GM18951 (cell line): ENCODE results near the gene DOCK2.

Experiments
- POLR2A ChIP-seq: IDR thresholded peaks from 4 replicates; pipeline ENCODE4 v1.6.1; 2011; ENCODE audit warnings: mild to moderate bottlenecking; ENCODE audit not compliant: insufficient read length, insufficient read depth; ENCODE audit errors: extremely low read depth
- in situ Hi-C: fragments of 300-500 bp; cut with MboI; formaldehyde crosslinking; loops from one replicate; pipeline ENCODE4 v1.12.0; 2022; ENCODE audit warnings: low sequenced_read_pairs, mixed read lengths, inconsistent platforms; ENCODE audit not compliant: unreplicated experiment

DOCK2 gene

GRCh38 chr5:169958278-169958677, 321.2 kb downstream of the DOCK2 start:
- no peak for TF ChIP-seq POLR2A
- in situ Hi-C loops = no loop called here

DNA sequence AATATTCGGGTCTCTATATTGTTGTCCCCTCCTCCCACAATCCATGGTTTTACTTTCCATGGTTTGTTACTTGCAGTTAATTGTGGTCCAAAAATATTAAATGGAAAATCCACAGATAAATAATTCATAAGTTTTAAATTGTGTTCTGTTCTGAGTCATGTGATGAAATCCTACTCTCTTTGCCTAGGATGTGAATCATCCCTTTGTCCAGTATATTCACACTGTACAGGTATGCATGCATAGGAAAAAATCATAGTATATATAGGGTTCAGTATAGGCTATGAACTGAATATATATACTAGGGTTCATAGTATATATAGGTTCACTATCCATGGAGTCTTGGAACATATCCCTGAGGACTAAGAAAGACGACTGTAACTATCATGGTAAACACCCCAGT, 323.6 kb downstream of the DOCK2 start:
- in situ Hi-C loops = no loop called here
- TF ChIP-seq POLR2A = no peak

GRCh38 chr5:169964246-169964645, 327.2 kb downstream of the DOCK2 start:
- in situ Hi-C loops = no loop called here
- TF ChIP-seq POLR2A = no peak

DNA sequence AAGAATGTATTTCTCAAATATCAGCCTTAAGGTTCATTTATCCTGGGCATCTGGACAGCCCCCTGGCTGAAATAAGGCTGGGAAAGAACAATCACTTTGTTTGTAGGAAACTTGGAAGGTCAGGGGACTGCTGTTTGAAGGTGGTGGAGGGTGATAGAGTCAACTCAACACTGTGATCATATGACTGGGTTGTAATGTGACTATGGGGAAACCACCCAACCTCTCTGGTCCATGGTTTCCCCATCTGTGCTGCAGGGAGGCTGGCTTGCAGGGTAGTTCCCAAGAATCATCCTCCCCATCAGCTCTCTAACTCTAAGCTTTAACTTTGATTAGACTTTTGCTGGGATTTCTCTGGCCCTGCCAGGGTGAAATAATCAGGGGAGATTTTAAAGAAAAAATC, 333.3 kb downstream of the DOCK2 start:
- in situ Hi-C loops = no loop called here
- TF ChIP-seq POLR2A = no peak

GRCh38 chr5:169970911-169971765, 334.1 kb downstream of the DOCK2 start:
- in situ Hi-C loops = no loop called here
- no peak for TF ChIP-seq POLR2A

DNA sequence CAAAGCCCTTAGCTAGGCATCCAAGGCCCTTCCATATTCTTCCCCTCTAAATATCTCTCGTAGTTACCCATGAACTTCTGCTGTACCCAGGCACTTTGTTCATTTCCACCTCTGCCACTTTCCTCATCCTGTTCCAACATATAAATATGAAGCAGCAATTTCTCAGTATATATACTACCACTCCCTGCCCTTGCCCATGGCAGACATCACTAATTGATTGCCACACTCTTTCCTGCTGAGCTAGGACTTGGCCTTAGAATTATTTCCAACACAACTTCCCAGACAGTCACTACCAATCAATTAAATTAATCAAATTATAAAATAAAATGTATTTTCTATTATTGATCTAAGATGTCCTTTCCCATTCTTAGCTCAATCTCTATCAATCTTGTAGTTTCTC, 334.7 kb downstream of the DOCK2 start:
- in situ Hi-C loops = no loop called here
- no peak for TF ChIP-seq POLR2A

DNA sequence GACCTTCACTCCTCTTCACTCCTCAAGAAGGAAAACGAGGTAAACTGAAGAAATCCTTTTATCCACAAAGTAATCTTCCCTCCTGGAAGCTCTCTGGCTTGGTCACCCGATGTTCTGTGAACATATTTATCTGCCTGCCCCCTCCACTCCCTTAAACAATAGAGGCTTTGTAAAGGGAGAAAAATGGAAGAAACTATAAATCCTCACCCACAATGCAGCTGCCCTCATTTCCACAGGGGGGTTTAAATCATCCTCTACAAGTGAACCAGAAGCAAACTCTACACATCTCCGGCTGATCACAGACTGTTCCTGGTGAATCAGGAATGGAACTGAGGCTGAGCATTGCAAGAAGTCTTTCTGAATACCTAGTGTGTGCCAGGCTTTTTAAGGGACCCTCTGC, 336.0 kb downstream of the DOCK2 start:
- TF ChIP-seq POLR2A = no peak
- in situ Hi-C loops = no loop called here

DNA sequence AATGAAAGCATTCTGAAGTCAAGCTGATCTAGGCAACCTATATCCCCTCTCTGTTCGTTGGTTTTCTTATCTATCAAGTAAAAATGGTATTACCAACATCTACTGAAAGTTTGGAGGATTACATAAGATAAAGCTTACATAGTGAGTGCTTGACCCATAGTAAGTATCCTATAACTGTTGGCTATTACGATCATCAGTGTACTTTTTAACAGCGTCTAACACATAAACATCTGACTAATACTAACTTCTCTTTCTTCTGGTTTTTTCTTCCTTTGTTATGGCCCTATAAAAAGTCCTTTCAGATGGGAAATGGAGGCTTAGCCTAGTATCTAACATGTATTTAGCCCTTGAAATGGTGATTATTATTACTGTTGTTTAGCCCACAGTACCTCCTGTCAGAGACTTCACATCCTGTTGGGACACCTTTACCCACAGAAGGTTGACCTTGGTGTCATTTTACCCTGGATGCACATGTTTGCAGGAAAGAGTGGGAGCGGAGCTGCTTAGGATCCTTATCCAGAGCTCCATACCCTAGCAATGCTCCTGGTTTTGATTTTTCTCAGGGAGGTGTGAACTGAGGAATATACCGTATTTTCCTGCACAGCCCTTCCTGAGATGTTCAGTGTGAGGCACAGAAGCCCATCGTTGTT, 337.2 kb downstream of the DOCK2 start:
- no peak for TF ChIP-seq POLR2A
- in situ Hi-C loops = no loop called here

DNA sequence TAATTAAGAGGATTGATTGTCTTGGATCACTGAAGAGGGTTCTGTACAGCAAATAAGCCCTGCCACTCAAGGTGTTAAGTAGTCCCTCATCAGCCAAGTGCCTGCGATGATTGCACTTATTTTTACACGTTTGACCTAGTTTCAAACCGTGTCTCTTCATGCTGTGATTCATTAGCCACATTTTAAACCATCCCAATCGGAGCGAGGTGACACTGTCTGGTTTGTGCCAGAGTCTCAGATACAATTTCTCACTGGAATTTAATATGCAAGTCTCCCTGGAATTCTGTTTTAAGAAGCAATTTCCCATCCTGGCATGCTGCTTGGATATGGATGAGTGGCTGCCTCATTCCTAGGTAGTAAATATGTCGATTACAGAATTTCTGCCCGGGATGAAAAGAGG, 341.6 kb downstream of the DOCK2 start:
- TF ChIP-seq POLR2A = no peak

GRCh38 chr5:169979871-169980270, 342.8 kb downstream of the DOCK2 start:
- no peak for TF ChIP-seq POLR2A
- in situ Hi-C loops = no loop called here

More for the DNA sequence above, 341.6 kb downstream of the DOCK2 start:
- in situ Hi-C loops = no loop called here

DNA sequence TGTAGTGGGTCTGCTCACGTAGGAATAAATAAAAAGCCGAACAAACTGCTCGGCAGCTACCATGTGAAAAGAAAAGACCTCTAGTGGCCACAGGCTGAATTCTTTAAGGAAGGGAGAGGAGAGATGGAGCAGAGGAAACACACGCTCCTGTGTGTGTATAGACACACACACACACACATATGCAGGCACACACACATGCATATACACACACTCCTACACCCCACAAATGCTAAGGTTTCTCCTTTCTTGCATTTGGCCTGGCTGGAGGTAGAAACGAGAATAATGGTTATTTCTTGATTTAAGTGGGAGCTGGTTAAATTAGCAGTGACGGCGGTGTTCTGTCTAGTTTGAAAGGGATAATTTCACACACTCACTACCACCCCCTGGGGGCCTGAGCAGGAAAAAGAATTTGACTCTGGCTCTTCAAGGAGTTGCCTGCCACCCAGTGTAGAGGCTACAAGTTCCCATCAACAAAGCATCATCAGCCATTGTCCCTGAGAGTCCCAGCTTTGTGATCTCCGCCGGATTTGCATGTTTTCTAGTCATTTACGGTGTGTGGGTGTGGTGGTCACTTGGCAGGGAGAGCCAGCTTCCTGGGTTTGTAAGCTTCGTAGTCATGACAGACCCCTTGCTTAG, 343.5 kb downstream of the DOCK2 start, which contains the start of gene INSYN2B:
TSS of gene INSYN2B (minus strand) at position 78 of the 636 bp plus-strand sequence. CDS start 96,597 bp downstream, outside the sequence.
- in situ Hi-C loops = no loop called here
- no peak for TF ChIP-seq POLR2A

GRCh38 chr5:169988206-169988605, 351.1 kb downstream of the DOCK2 start:
- in situ Hi-C loops = no loop called here
- no peak for TF ChIP-seq POLR2A

DNA sequence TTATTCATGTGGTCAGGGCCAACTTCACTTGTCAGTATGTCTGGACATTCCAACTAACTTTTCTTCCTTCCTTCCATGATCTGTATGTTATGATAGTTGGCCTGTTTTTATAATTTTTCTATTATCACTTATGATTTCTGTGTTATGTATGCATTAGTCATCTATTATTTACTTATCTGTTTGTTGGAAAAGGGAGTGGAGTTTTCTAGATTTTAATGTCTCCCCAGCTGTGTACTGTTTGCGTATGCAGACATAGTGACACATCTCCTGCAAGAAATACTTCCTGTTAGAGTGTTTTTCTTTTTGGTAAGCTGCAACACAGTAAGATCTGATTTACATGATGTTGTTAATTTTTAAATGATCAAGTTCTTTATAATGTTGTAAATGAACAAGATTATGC, 351.9 kb downstream of the DOCK2 start:
- in situ Hi-C loops = no loop called here

DNA sequence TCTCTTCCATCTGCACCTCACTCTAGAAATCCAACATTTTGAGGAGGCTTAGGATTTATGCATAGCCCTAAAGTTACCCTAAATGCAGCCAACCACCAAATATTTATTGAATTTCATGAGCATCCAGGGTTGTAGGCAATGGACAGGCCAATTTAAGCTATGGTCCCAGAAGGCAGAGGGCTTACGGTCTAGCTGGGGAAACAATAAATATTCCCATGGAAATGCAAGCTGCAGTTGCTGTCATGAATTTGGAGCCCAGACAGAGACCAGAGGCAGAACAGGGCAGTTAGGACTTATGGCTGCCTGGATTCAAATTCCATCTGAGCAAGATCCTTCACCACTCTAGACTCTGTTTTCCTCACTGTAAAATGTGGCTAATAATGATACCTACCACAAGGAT, 352.3 kb downstream of the DOCK2 start:
- in situ Hi-C loops = no loop called here
- no peak for TF ChIP-seq POLR2A

More for the DNA sequence above, 351.9 kb downstream of the DOCK2 start:
- TF ChIP-seq POLR2A = no peak
